K562 (cell line): Measurements from ENCODE around the gene SLC29A2. TPM values are rescaled to one million over a fixed set of nuclear protein-coding genes. Genes with fewer than 3 reads are reported as not detected.

Experiments used
- ATAC-seq: fragments of 200-7000 bp; cut with Tn5 transposase; 3 replicates; pipeline ENCODE4 v1.9.1; 2020; ENCODE audit warnings: moderate library complexity
- BruUV-seq: library from RNA; stranded (reverse); fragments of 400-500 nt; replicated peaks from 2 replicates; lab custom pipeline; 2021; lab: Mats Ljungman, UMichigan
- CTCF ChIA-PET: fragments of 300-600 bp; formaldehyde crosslinking; extraction: SDS; loops from one replicate; lab custom pipeline; 2021; ENCODE audit warnings: low intra/inter-chr PET ratio; lab: Yijun Ruan, JAX
- POLR2A ChIA-PET: fragments of 300-600, 350-650 bp; sonication (Branson Sonifier 250); formaldehyde crosslinking; extraction: SDS; loops from one replicate; lab custom pipeline; 2021; ENCODE audit warnings: antibody characterized with exemption, inconsistent platforms; lab: Yijun Ruan, JAX
- DNase-seq, 4 experiments: peaks; one replicate each; pipeline versions ENCODE4 v3.0.0 to v3.0.0-alpha.2; 2011 to 2018; ENCODE audit warnings: low spot score in 3 of 4, mixed read lengths in 3 of 4; ENCODE audit errors: extremely low read depth in 1 of 4
- FAIRE-seq: peaks from 2 replicates; lab custom pipeline; 2011; peaks lifted over from hg19 to GRCh38; lab: Jason Lieb, UNC
- H2AFZ ChIP-seq: 2 replicates; pipeline ENCODE4 v1.6.0; 2011; ENCODE audit warnings: low read depth, low read length, control low read depth, inconsistent platforms
- H3K27ac ChIP-seq: fragments of 200-600 bp; 3 replicates; pipeline ENCODE4 v1.8.0; 2011; ENCODE audit warnings: low read depth, mild to moderate bottlenecking, control low read depth, inconsistent platforms, low read length, moderate library complexity, mixed read lengths; ENCODE audit errors: extremely low read depth
- H3K27me3 ChIP-seq, 2 experiments: fragments of 300-600 bp in 1 of 2; 2 replicates in 1 of 2; 3 replicates in 1 of 2; pipeline versions ENCODE4 v1.6.0 to v1.8.0; 2011; ENCODE audit warnings: inconsistent platforms in 2 of 2, low read length in 2 of 2, mild to moderate bottlenecking in 1 of 2, mixed read lengths in 1 of 2, moderate library complexity in 1 of 2; ENCODE audit not compliant: control insufficient read depth in 2 of 2, insufficient read depth in 2 of 2
- H3K36me3 ChIP-seq: fragments of 300-600 bp; 3 replicates; pipeline ENCODE4 v1.8.0; 2011; ENCODE audit warnings: mild to moderate bottlenecking, low read length, inconsistent platforms; ENCODE audit not compliant: control insufficient read depth, insufficient read depth
- H3K4me1 ChIP-seq, 2 experiments: fragments of 200-600 bp in 1 of 2; replicated peaks in 1 of 2; 2 replicates in 1 of 2; 3 replicates in 1 of 2; pipeline versions ENCODE4 v1.5.1 to v1.8.0; 2011; ENCODE audit warnings: inconsistent platforms in 2 of 2, low read length in 2 of 2, mild to moderate bottlenecking in 1 of 2, mixed read lengths in 1 of 2, moderate library complexity in 1 of 2; ENCODE audit not compliant: control insufficient read depth in 2 of 2, insufficient read depth in 2 of 2
- H3K4me2 ChIP-seq: 2 replicates; pipeline ENCODE4 v1.6.1; 2011; ENCODE audit warnings: low read length, control low read depth, inconsistent platforms, mixed read lengths; ENCODE audit not compliant: insufficient read depth
- H3K4me3 ChIP-seq: fragments of 200-600 bp; sonication (generic), shearing (Covaris generic); 2 replicates; pipeline ENCODE4 v1.5.1; 2016; ENCODE audit warnings: control low read depth, inconsistent platforms
- H3K79me2 ChIP-seq: fragments of 200-600 bp; 3 replicates; pipeline ENCODE4 v1.8.0; 2011; ENCODE audit warnings: low read length, inconsistent platforms; ENCODE audit not compliant: control insufficient read depth, insufficient read depth
- H3K9ac ChIP-seq, 2 experiments: 2 replicates each; pipeline versions ENCODE4 v1.6.0 to v1.6.1; 2011; ENCODE audit warnings: low read depth in 2 of 2, low read length in 2 of 2, control low read depth in 1 of 2, inconsistent platforms in 1 of 2, mild to moderate bottlenecking in 1 of 2, mixed read lengths in 1 of 2; ENCODE audit not compliant: insufficient read depth in 1 of 2
- H3K9me1 ChIP-seq: one replicate; pipeline ENCODE4 v1.6.0; 2011; ENCODE audit warnings: inconsistent platforms, mild to moderate bottlenecking, low read length, moderate library complexity; ENCODE audit not compliant: control insufficient read depth, insufficient read depth
- H3K9me3 ChIP-seq: replicated peaks from 2 replicates; pipeline ENCODE4 v1.5.1; 2011; ENCODE audit warnings: low read depth, low read length, inconsistent platforms; ENCODE audit not compliant: control insufficient read depth, insufficient read depth
- H4K20me1 ChIP-seq: replicated peaks from 2 replicates; pipeline ENCODE4 v1.6.1; 2011; ENCODE audit warnings: low read length, inconsistent platforms, mixed read lengths; ENCODE audit not compliant: control insufficient read depth, insufficient read depth
- BHLHE40 ChIP-seq: IDR thresholded peaks from 2 replicates; pipeline ENCODE4 v1.6.1; 2011; ENCODE audit warnings: low read length, improper control_type of control experiment
- CREBBP ChIP-seq: IDR thresholded peaks from one replicate; pipeline ENCODE4 v1.6.1; 2012; ENCODE audit warnings: low read depth, mild to moderate bottlenecking, control low read depth, inconsistent platforms, low read length
- ELF4 ChIP-seq: fragments of 450-650 bp; formaldehyde crosslinking; IDR thresholded peaks from 2 replicates; pipeline ENCODE4 v1.4.0; 2022; ENCODE audit warnings: missing genetic modification characterization
- EZH2 ChIP-seq: IDR thresholded peaks from 2 replicates; pipeline ENCODE4 v1.6.1; 2012; ENCODE audit warnings: low read depth, mild to moderate bottlenecking, inconsistent platforms, low read length, borderline replicate concordance
- HDGF ChIP-seq: fragments of 450-650 bp; IDR thresholded peaks from 2 replicates; pipeline ENCODE4 v1.6.1; 2016
- HES1 ChIP-seq: fragments of 450-650 bp; IDR thresholded peaks from 2 replicates; pipeline ENCODE4 v1.6.1; 2016; ENCODE audit warnings: low read depth, mild to moderate bottlenecking, moderate library complexity
- HMGXB4 ChIP-seq: sonication (generic); formaldehyde crosslinking; IDR thresholded peaks from 2 replicates; pipeline ENCODE4 v1.8.1; 2023; ENCODE audit warnings: mild to moderate bottlenecking, missing genetic modification reagents
- KDM1A ChIP-seq, 2 experiments: fragments of 450-650 bp; IDR thresholded peaks; 2 replicates each; pipeline ENCODE4 v1.6.1; 2016; ENCODE audit warnings: mild to moderate bottlenecking in 2 of 2
- LEF1 ChIP-seq: fragments of 450-650 bp; IDR thresholded peaks from 2 replicates; pipeline ENCODE4 v1.6.1; 2016; ENCODE audit warnings: mild to moderate bottlenecking
- NR2C1 ChIP-seq, 2 experiments: fragments of 450-650 bp; IDR thresholded peaks; 2 replicates each; pipeline ENCODE4 v1.6.1; 2017; ENCODE audit warnings: mild to moderate bottlenecking in 2 of 2, antibody characterized with exemption in 1 of 2, inconsistent platforms in 1 of 2, missing compliant biosample characterization in 1 of 2, missing genetic modification characterization in 1 of 2
- NR2C2 ChIP-seq, 2 experiments: fragments of 200-800 bp in 1 of 2; sonication (Bioruptor generic) in 1 of 2; sonication (generic) in 1 of 2; formaldehyde crosslinking in 1 of 2; IDR thresholded peaks; 2 replicates each; pipeline versions ENCODE4 v1.6.1 to v1.8.0; 2016 to 2022; ENCODE audit warnings: mild to moderate bottlenecking in 1 of 2, missing compliant biosample characterization in 1 of 2, missing genetic modification characterization in 1 of 2, missing genetic modification reagents in 1 of 2
- PHB2 ChIP-seq: fragments of 450-650 bp; IDR thresholded peaks from 2 replicates; pipeline ENCODE4 v1.6.1; 2017; ENCODE audit warnings: low read depth
- PKNOX1 ChIP-seq: fragments of 450-650 bp; IDR thresholded peaks from 2 replicates; pipeline ENCODE4 v1.6.1; 2016
- TFAP4 ChIP-seq: sonication (generic); formaldehyde crosslinking; IDR thresholded peaks from 2 replicates; pipeline ENCODE4 v1.8.0; 2022; ENCODE audit warnings: missing genetic modification reagents, mild to moderate bottlenecking, moderate library complexity, borderline replicate concordance
- TRIM24 ChIP-seq, 2 experiments: fragments of 450-650 bp; IDR thresholded peaks; 2 replicates each; pipeline ENCODE4 v1.6.1; 2016
- XRCC4 ChIP-seq: IDR thresholded peaks from one replicate; pipeline ENCODE4 v1.6.1; 2011; ENCODE audit not compliant: insufficient read depth, insufficient read length; ENCODE audit errors: extremely low read depth
- ZNF140 ChIP-seq: fragments of 250-450 bp; sonication (Bioruptor Pico); IDR thresholded peaks from 2 replicates; pipeline ENCODE4 v1.8.0; 2021; ENCODE audit warnings: moderate library complexity, mild to moderate bottlenecking, inconsistent platforms
- ZNF217 ChIP-seq: sonication (generic); formaldehyde crosslinking; IDR thresholded peaks from 2 replicates; pipeline ENCODE4 v1.8.0; 2022; ENCODE audit warnings: mild to moderate bottlenecking, missing genetic modification reagents
- ZNF830 ChIP-seq: fragments of 250-450 bp; sonication (Bioruptor Pico); IDR thresholded peaks from 2 replicates; pipeline ENCODE4 v1.5.0; 2021; ENCODE audit warnings: mild to moderate bottlenecking
- WGBS: fragments of 100-300 bp; shearing (Covaris generic); methylation state at CpG from one replicate; pipeline ENCODE4 v1.1.6; 2016; ENCODE audit warnings: low coverage, mixed read lengths; ENCODE audit not compliant: insufficient coverage; ENCODE audit errors: missing lambda C conversion rate; 5-methylcytosine and 5-hydroxymethylcytosine counted together
- in situ Hi-C: fragments of 300-500 bp; cut with MboI; formaldehyde crosslinking; loops from 4 replicates; pipeline ENCODE4 v1.15.0; 2018; ENCODE audit warnings: inconsistent platforms, mixed read lengths
- intact Hi-C: fragments of 100-400 bp; cut with micrococcal nuclease; formaldehyde crosslinking; loops from 2 replicates; pipeline ENCODE4 v1.14.2; 2022
- polyA plus RNA-seq, 8 experiments: library from polyadenylated mRNA; depleted of rRNA in 4 of 8; stranded (reverse) in 5 of 8; unstranded in 3 of 8; fragments of >200 nt; fragmentation: Nextera tagmentation in 2 of 8; fragmentation: Illumina TruSeq in 1 of 8; extraction: Ambion mirVana in 2 of 8; extraction: Trizol in 1 of 8; gene quantifications; 2 replicates each; pipeline versions ENCODE4 v1.2.1 to v1.2.3, GENCODE V29; 2011 to 2014; ENCODE audit warnings: inconsistent platforms in 1 of 8, missing spikeins in 1 of 8
- total RNA-seq, 7 experiments: library from RNA; depleted of rRNA in 6 of 7; stranded (reverse); fragments of >200 nt in 6 of 7; fragmentation: Illumina TruSeq in 2 of 7; extraction: Trizol in 2 of 7; gene quantifications; 2 replicates each; pipeline versions ENCODE4 v1.2.1 to v1.2.3, GENCODE V29; 2011 to 2021; ENCODE audit warnings: low replicate concordance in 1 of 7

SLC29A2 gene
- total and polyA plus RNA-seq, 9 of the 15 experiments (the other 6 are each of a cell fraction or from before 2014, with no cell fraction given), result 2.4 to 48.6 (median 14.2) TPM

- ATAC-seq (no peak), FAIRE-seq (no peak), DNase-seq (no peak)
- H3K9ac ChIP-seq, result peak overlapping the region in 1 of 2 experiments; percentile 55; a peak in 2 of 4 replicates
- 60% methylated on average over 5 of the region's 8 CpGs for WGBS
- H3K36me3 ChIP-seq, result no peaks in the 10 kb centered on the region
- in situ Hi-C loops, result loop anchor here (5.0 kb wide), 1 partner anchor 108 kb away; no protein-coding TSS in a partner anchor
- intact Hi-C loops, result no loop called here
- H3K79me2 ChIP-seq, result no peaks in the 10 kb centered on the region
- CTCF ChIA-PET, result no interaction called here
- H3K4me2 ChIP-seq, result no peak overlapping the region
- no peak overlapping the region for H3K27ac ChIP-seq
- no peaks in the 10 kb centered on the region for H3K9me3 ChIP-seq
- H3K4me3 ChIP-seq, result no peak overlapping the region
- no TSS peak for BruUV-seq
- POLR2A ChIA-PET, result no interaction called here
- H3K4me1 ChIP-seq, result peaks cover 16 to 55% of the 10 kb centered on the region in 2 experiments; a peak in 4 of 5 replicates
- no peaks in the 10 kb centered on the region for H4K20me1 ChIP-seq
- peaks cover 4% of the 10 kb centered on the region for H3K9me1 ChIP-seq
- no peaks in the 10 kb centered on the region for H3K27me3 ChIP-seq
- peak overlapping the region; percentile 55; the same call in 1 of the 2 replicates for H2AFZ ChIP-seq
- TF ChIP-seq ZNF830 (CRISPR knock-in tag) (no peak), ELF4 (no peak), CREBBP (no peak), XRCC4 (no peak), NR2C2 (CRISPR knock-in tag; IDR thresholded peaks at IDR 0.05) (no peak), NR2C2 (tag; IDR thresholded peaks at IDR 0.05) (no peak), TRIM24 (IDR thresholded peaks at IDR 0.05) (no peak), EZH2 (no peak), TFAP4 (CRISPR knock-in tag) (peak; percentile 18; the same call in 1 of the 2 replicates), HMGXB4 (no peak), HDGF (no peak), ZNF140 (no peak), BHLHE40 (peak; percentile 13; the same call in 1 of the 2 replicates), HES1 (no peak), ZNF217 (CRISPR knock-in tag) (no peak), PKNOX1 (no peak), NR2C1 (IDR thresholded peaks at IDR 0.05) (no peak), NR2C1 (tag; IDR thresholded peaks at IDR 0.05) (no peak), LEF1 (no peak), KDM1A (IDR thresholded peaks at IDR 0.05) (0 out of 4 replicates have a peak, but pooled peaks of 1 of the 2 experiments have one; percentile 53), PHB2 (no peak)
Observed at GRCh38 chr11:66325263-66325671, 46.3 kb downstream of the SLC29A2 start.
